PFSK-1 (cell line): Measurements from ENCODE around the gene CEP192.

Source experiments
- FOXP2 ChIP-seq: optimal IDR thresholded peaks from 2 replicates; pipeline ENCODE3; 2011; ENCODE audit warnings: borderline replicate concordance, control low read depth, inconsistent platforms; ENCODE audit not compliant: insufficient read depth; ENCODE audit errors: extremely low read length, extremely low read depth
- POLR2AphosphoS5 ChIP-seq: IDR thresholded peaks from 2 replicates; pipeline ENCODE4 v1.6.1; 2012; ENCODE audit warnings: low read depth, mild to moderate bottlenecking, control low read depth, low read length, moderate library complexity
- REST ChIP-seq, 2 experiments: IDR thresholded peaks; 2 replicates each; pipeline versions ENCODE4 v1.6.1 to v1.8.0; 2011 to 2012; ENCODE audit warnings: low read depth in 2 of 2, low read length in 2 of 2, control low read depth in 1 of 2, inconsistent platforms in 1 of 2, mild to moderate bottlenecking in 1 of 2, moderate library complexity in 1 of 2; ENCODE audit not compliant: insufficient read depth in 1 of 2
- SIN3A ChIP-seq: IDR thresholded peaks from 2 replicates; pipeline ENCODE4 v1.6.1; 2012; ENCODE audit warnings: mild to moderate bottlenecking, low read length, moderate library complexity, borderline replicate concordance; ENCODE audit not compliant: insufficient read depth
- TAF1 ChIP-seq: IDR thresholded peaks from 2 replicates; pipeline ENCODE4 v1.6.1; 2012; ENCODE audit warnings: low read length, control low read depth, borderline replicate concordance; ENCODE audit not compliant: insufficient read depth

CEP192 gene

GRCh38 chr18:13110559-13110958 lies 119.4 kb downstream of the CEP192 start:
- TF ChIP-seq SIN3A (no peak), FOXP2 (no peak), REST (IDR thresholded peaks at IDR 0.05; ENCODE audit: insufficient read depth in 1 of 2, low read depth in 2 of 2, low read length in 2 of 2) (no peak), POLR2AphosphoS5 (no peak), TAF1 (no peak)

- TF ChIP-seq FOXP2 (no peak), SIN3A (no peak), POLR2AphosphoS5 (no peak), REST (IDR thresholded peaks at IDR 0.05; ENCODE audit: insufficient read depth in 1 of 2, low read depth in 2 of 2, low read length in 2 of 2) (no peak), TAF1 (no peak)
These were observed 121.8 kb downstream of the CEP192 start for GRCh38 chr18:13112982-13113381.

- no peak for TF ChIP-seq FOXP2
- TF ChIP-seq SIN3A: no peak
- TF ChIP-seq TAF1: no peak
- no peak for TF ChIP-seq REST (IDR thresholded peaks at IDR 0.05; ENCODE audit: insufficient read depth in 1 of 2, low read depth in 2 of 2, low read length in 2 of 2)
- no peak for TF ChIP-seq POLR2AphosphoS5
These were observed 129.1 kb downstream of the CEP192 start for GRCh38 chr18:13120255-13120654.

- TF ChIP-seq REST (IDR thresholded peaks at IDR 0.05; ENCODE audit: insufficient read depth in 1 of 2, low read depth in 2 of 2, low read length in 2 of 2): no peak
- no peak for TF ChIP-seq TAF1
- TF ChIP-seq FOXP2: no peak
- TF ChIP-seq SIN3A: no peak
- no peak for TF ChIP-seq POLR2AphosphoS5
These were observed 129.8 kb downstream of the CEP192 start for GRCh38 chr18:13120983-13121441.

GRCh38 chr18:13124411-13124810 lies 133.2 kb downstream of the CEP192 start:
- TF ChIP-seq POLR2AphosphoS5 (no peak), FOXP2 (no peak), TAF1 (no peak), SIN3A (no peak), REST (IDR thresholded peaks at IDR 0.05; ENCODE audit: insufficient read depth in 1 of 2, low read depth in 2 of 2, low read length in 2 of 2) (no peak)
